ENCODE data around the gene CDO1.
A peak's percentile ranks its signal among the peaks of the same experiment; 100 is the strongest.
"Not testable (repeated sequence)": the region's sequence is repeated elsewhere in the genome, so short reads cannot be mapped to it uniquely, and the experiment has no call there.

The CDO1 gene

GRCh38 chr5:115825948-115826347 lies 9.5 kb upstream of the CDO1 start:
- DNase-seq = no peak

GRCh38 chr5:115824983-115825382 lies 8.5 kb upstream of the CDO1 start:
- DNase-seq = not testable (repeated sequence)

GRCh38 chr5:115820846-115821245 lies 4.4 kb upstream of the CDO1 start:
- DNase-seq = no peak

- DNase-seq = no peak
Observed at GRCh38 chr5:115818821-115819220, 2.4 kb upstream of the CDO1 start.

- no peak for DNase-seq
Observed at GRCh38 chr5:115817386-115817785, 927 bp upstream of the CDO1 start.

GRCh38 chr5:115815693-115816225 lies 700 bp downstream of the CDO1 start:
- DNase-seq = peak; percentile 7

GRCh38 chr5:115815006-115815692 lies 1.3 kb downstream of the CDO1 start:
- DNase-seq = peak; percentile 12

GRCh38 chr5:115813719-115814118 lies 2.7 kb downstream of the CDO1 start:
- peak; percentile 9 for DNase-seq

- DNase-seq = no peak
Observed at GRCh38 chr5:115812372-115812771, 4.1 kb downstream of the CDO1 start.

GRCh38 chr5:115811406-115811805 lies 5.1 kb downstream of the CDO1 start:
- DNase-seq = no peak

- DNase-seq = no peak
Observed at GRCh38 chr5:115810761-115811160, 5.7 kb downstream of the CDO1 start.

GRCh38 chr5:115809946-115810345 lies 6.5 kb downstream of the CDO1 start:
- no peak for DNase-seq

GRCh38 chr5:115808066-115808465 lies 8.4 kb downstream of the CDO1 start:
- not testable (repeated sequence) for DNase-seq

GRCh38 chr5:115807654-115808052 lies 8.8 kb downstream of the CDO1 start:
- DNase-seq = no peak

- no peak for DNase-seq
Observed at GRCh38 chr5:115806986-115807653, 9.3 kb downstream of the CDO1 start.

- DNase-seq = no peak
Observed at GRCh38 chr5:115801984-115802383, 14.5 kb downstream of the CDO1 start.

- no peak for DNase-seq
Observed at GRCh38 chr5:115801152-115801551, 15.3 kb downstream of the CDO1 start.

- DNase-seq = no peak
Observed at GRCh38 chr5:115800108-115800507, 16.4 kb downstream of the CDO1 start.

GRCh38 chr5:115798252-115798651 lies 18.2 kb downstream of the CDO1 start:
- no peak for DNase-seq

GRCh38 chr5:115796656-115797055 lies 19.8 kb downstream of the CDO1 start:
- DNase-seq = no peak

GRCh38 chr5:115795700-115796099 lies 20.8 kb downstream of the CDO1 start:
- DNase-seq = no peak

GRCh38 chr5:115788440-115788839 lies 28.0 kb downstream of the CDO1 start:
- no peak for DNase-seq

- no peak for DNase-seq
Observed at GRCh38 chr5:115787426-115787825, 29.0 kb downstream of the CDO1 start.

- no peak for DNase-seq
Observed at GRCh38 chr5:115785381-115786065, 30.9 kb downstream of the CDO1 start.

Measured in stimulated activated CD4-positive, alpha-beta T cell treated with anti-CD3 and anti-CD28 coated beads, Interleukin-15, amount 100 ng/mL, for 24 hours (primary cell).